ENCODE measurements around the gene LAMTOR2. TPM values are rescaled to one million over a fixed set of nuclear protein-coding genes. Genes with fewer than 3 reads are reported as not detected.
A peak's percentile ranks its signal among the peaks of the same experiment; 100 is the strongest.

The LAMTOR2 gene
- total RNA-seq, 2 donors from 2014 or later, result 44.2 to 47.5 TPM

DNA sequence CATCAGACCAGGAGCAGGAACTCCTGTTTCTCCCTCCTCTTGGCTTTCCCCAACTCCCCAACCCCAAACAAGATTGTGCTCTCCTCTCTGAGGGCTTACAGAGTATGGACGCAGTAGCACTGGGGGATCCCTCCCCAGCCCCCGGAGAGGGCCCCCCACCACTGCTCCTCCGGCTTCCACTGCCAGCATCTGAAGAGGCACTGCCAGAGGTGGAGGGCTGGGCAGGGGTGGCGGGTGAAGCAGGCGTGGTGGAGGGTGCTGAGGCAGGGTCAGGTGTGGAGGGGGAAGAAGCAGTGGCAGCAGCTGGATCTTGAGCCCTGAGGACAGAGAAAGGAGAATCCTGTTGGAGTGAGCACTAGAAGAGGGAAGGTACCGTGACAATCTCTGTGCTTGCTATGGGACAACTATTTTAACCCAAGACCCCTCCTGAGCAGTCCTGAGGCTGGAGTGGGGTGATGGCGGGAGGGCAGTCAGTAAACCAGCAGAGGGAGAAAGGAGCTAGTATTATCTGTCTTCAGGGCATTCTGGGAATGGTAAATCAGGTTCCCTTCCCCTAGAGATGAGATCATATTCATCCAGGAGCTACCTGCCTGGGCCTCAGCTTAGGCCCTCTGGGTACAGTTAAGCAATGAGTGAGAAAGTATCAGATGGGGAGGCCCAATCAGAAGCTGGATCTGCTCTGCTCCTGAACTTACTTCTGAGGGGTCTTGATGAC, 3.4 kb upstream of the LAMTOR2 start:
- ATAC-seq (no peak), DNase-seq (no peak)
- 90 to 94% methylated on average over 4 to 7 of the region's 7 CpGs for WGBS, 2 donors
- H3K27ac ChIP-seq, result no peak overlapping the region
- peaks cover 0 to 2% of the 10 kb centered on the region in 2 donors for H3K36me3 ChIP-seq (replicated peaks in 1 of 2; ENCODE audit: insufficient read depth in 1 of 2, low read depth in 2 of 2)
- TF ChIP-seq CTCF (IDR thresholded peaks at IDR 0.05) (no peak), POLR2A (IDR thresholded peaks at IDR 0.05) (no peak)
- intact Hi-C loops (cut with DNase I), result no loop called here
- no peaks in the 10 kb centered on the region for H3K27me3 ChIP-seq
- H3K4me3 ChIP-seq, result no peak overlapping the region
- no peaks in the 10 kb centered on the region for H3K9me3 ChIP-seq
- peaks cover 18% of the 10 kb centered on the region for H3K4me1 ChIP-seq

GRCh38 chr1:156052862-156053767, 1.5 kb upstream of the LAMTOR2 start:
- Histone ChIP-seq H3K4me1 (peaks cover 18% of the 10 kb centered on the region), H3K27me3 (no peaks in the 10 kb centered on the region), H3K36me3 (replicated peaks in 1 of 2; ENCODE audit: insufficient read depth in 1 of 2, low read depth in 2 of 2) (peaks cover 0 to 2% of the 10 kb centered on the region in 2 donors), H3K27ac (peak overlapping the region; percentile 30 to 95 (median 93)), H3K9me3 (no peaks in the 10 kb centered on the region), H3K4me3 (peak overlapping the region; percentile 86 to 89)
- DNase-seq (peak; percentile 47 to 57 (median 53)), ATAC-seq (no peak)
- WGBS, 2 donors, result 0 to 2% methylated on average over 13 to 39 of the region's 63 CpGs
- TF ChIP-seq CTCF (IDR thresholded peaks at IDR 0.05), result peak in 3 of 7 experiments; percentile 2 to 23 (median 17)
- peak in 1 of 3 donors; percentile 10 for TF ChIP-seq POLR2A (IDR thresholded peaks at IDR 0.05)
- intact Hi-C loops (cut with DNase I), result no loop called here

- Histone ChIP-seq H3K4me3 (peak within 1 kb of the TSS; percentile 86 to 89), H3K27ac (peak within 1 kb of the TSS; percentile 92 to 95 (median 94)), H3K36me3 (replicated peaks in 1 of 2; ENCODE audit: insufficient read depth in 1 of 2, low read depth in 2 of 2) (peaks cover 0 to 2% of the 10 kb centered on the region in 2 donors), H3K4me1 (peaks cover 18% of the 10 kb centered on the region), H3K27me3 (no peaks in the 10 kb centered on the region), H3K9me3 (no peaks in the 10 kb centered on the region)
- 0 to 2% methylated on average over 12 to 32 of the region's 49 CpGs for WGBS, 2 donors
- intact Hi-C loops (cut with DNase I), result no loop called here
- DNase-seq (peak; percentile 90 to 93 (median 91)), ATAC-seq (peak; percentile 84)
- TF ChIP-seq POLR2A (IDR thresholded peaks at IDR 0.05) (peak in 2 of 3 donors; percentile 41 to 56), CTCF (IDR thresholded peaks at IDR 0.05) (peak; percentile 27 to 68 (median 61))
Measured at GRCh38 chr1:156053768-156054499, 648 bp upstream of the LAMTOR2 start, which contains the start of gene UBQLN4. Gene UBQLN4 (minus strand): TSS chr1:156053798. CDS start chr1:156053701, 97 bp downstream.

- H3K36me3 ChIP-seq (replicated peaks in 1 of 2; ENCODE audit: insufficient read depth in 1 of 2, low read depth in 2 of 2), result no peaks in the 10 kb centered on the region
- no peaks in the 10 kb centered on the region for H3K27me3 ChIP-seq
- ATAC-seq, result no peak
- intact Hi-C loops (cut with DNase I), result no loop called here
- peak overlapping the region; percentile 55 to 95 (median 93) for H3K27ac ChIP-seq
- WGBS, 2 donors, result 11 to 48% methylated on average over 6 to 17 of the region's 17 CpGs
- TF ChIP-seq POLR2A (IDR thresholded peaks at IDR 0.05), result no peak
- TF ChIP-seq CTCF (IDR thresholded peaks at IDR 0.05), result no peak
- peak overlapping the region; percentile 81 to 89 for H3K4me3 ChIP-seq
- no peak for DNase-seq
- no peaks in the 10 kb centered on the region for H3K9me3 ChIP-seq
- H3K4me1 ChIP-seq, result peaks cover 22% of the 10 kb centered on the region
Measured at GRCh38 chr1:156055281-156056048, 883 bp downstream of the LAMTOR2 start.
